IPS DF 6.9 (cell line): ENCODE data around the gene TMX2.

Experiments
- DNase-seq: peaks from one replicate; pipeline ENCODE4 v3.0.0-alpha.2; 2013; ENCODE audit warnings: low read depth, low spot score
- H3K27ac ChIP-seq: one replicate; pipeline ENCODE4 v1.5.1; 2013; ENCODE audit warnings: low read length, control low read depth
- H3K27me3 ChIP-seq: 2 replicates; pipeline ENCODE4 v1.6.1; 2013; ENCODE audit warnings: mild to moderate bottlenecking, low read length; ENCODE audit not compliant: control insufficient read depth, insufficient read depth
- H3K36me3 ChIP-seq: 2 replicates; pipeline ENCODE4 v1.6.1; 2013; ENCODE audit warnings: low read length; ENCODE audit not compliant: control insufficient read depth, insufficient read depth
- H3K4me1 ChIP-seq: 2 replicates; pipeline ENCODE4 v1.6.1; 2013; ENCODE audit warnings: low read length; ENCODE audit not compliant: control insufficient read depth, insufficient read depth
- H3K4me3 ChIP-seq: 2 replicates; pipeline ENCODE4 v1.5.1; 2013; ENCODE audit warnings: mild to moderate bottlenecking, low read length
- H3K9me3 ChIP-seq: 2 replicates; pipeline ENCODE4 v1.6.1; 2013; ENCODE audit warnings: low read length, inconsistent platforms; ENCODE audit not compliant: control insufficient read depth, insufficient read depth
- WGBS: extraction: QIAGEN DNeasy Blood & Tissue Kit; methylation state at CpG from one replicate; pipeline ENCODE4 v1.1.7; 2013; ENCODE audit warnings: mixed read lengths, missing lambda C conversion rate; ENCODE audit not compliant: insufficient read length, insufficient coverage; 5-methylcytosine and 5-hydroxymethylcytosine counted together

TMX2 gene, protein sequence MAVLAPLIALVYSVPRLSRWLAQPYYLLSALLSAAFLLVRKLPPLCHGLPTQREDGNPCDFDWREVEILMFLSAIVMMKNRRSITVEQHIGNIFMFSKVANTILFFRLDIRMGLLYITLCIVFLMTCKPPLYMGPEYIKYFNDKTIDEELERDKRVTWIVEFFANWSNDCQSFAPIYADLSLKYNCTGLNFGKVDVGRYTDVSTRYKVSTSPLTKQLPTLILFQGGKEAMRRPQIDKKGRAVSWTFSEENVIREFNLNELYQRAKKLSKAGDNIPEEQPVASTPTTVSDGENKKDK

DNA sequence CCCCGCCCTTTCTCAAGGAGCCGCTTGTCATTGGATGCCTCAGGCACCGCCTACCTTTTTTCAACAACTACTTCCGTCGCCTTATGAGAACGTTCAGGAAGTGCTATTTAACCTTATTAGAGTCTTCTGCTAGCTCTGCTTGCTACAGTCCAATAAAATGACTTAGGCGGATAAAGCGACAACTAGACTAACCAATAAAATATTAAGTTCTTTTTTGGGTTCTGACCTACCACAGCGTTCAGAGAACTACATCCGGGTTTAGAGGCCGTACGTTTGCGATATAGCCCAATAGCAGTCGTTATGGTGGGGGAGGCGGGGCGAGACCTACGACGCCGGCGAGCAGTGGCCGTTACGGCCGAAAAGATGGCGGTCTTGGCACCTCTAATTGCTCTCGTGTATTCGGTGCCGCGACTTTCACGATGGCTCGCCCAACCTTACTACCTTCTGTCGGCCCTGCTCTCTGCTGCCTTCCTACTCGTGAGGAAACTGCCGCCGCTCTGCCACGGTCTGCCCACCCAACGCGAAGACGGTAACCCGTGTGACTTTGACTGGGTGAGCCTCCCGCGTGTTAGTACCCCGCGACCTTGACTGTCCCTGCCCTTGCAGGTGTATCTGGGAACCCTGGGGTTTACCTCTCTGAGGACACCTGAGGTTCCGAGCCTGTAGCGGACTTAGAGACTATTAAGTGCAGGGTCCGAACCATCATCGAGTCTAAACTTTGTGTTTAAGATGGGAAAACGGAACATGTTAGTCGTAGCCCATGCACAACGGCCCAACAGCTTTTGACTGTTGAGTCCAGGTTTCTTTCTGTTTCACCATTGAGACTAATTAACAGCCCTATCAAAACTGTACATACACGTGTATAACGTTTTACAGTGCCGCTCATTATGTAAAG, at the start of gene TMX2:
TMX2 (plus strand) TSS at position 338 of the 895 bp plus-strand sequence; CDS start at position 364, 26 bp downstream.
- H3K36me3 ChIP-seq: no peaks in the 10 kb centered on the region
- H3K4me1 ChIP-seq: no peaks in the 10 kb centered on the region
- no peak within 1 kb of the TSS for H3K27ac ChIP-seq
- peak; percentile 93 for DNase-seq
- no peaks in the 10 kb centered on the region for H3K27me3 ChIP-seq
- H3K4me3 ChIP-seq: peak within 1 kb of the TSS; percentile 85
- H3K9me3 ChIP-seq: no peaks in the 10 kb centered on the region
- no CpG with 5 or more reads among the region's 53 CpGs for WGBS

DNA sequence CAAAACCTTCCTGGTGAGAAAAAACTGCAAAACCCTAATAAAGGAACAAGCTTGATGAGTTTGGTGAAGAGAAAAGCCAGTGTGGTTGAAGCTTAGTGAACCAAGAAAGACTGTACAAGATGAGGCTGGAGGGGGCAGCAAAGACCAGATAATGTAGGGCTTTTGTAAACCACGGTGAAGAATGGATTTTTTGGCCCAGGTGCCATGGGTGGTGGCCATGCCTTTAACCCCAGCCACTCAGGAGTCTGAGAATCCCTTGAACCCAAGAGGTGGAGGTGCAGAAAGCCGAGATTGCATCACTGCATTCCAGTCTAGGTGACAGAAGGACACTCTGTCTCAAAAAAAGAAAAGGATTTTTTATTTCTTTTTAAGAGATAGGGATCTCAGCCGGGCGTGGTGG, 49.5 kb upstream of the TMX2 start:
- Histone ChIP-seq H3K9me3 (no peaks in the 10 kb centered on the region), H3K4me1 (no peaks in the 10 kb centered on the region), H3K27me3 (no peaks in the 10 kb centered on the region), H3K27ac (no peak overlapping the region), H3K36me3 (peaks cover 11% of the 10 kb centered on the region; the same call in 1 of the 2 replicates), H3K4me3 (no peak overlapping the region)
- no peak for DNase-seq
- no CpG with 5 or more reads among the region's 4 CpGs for WGBS

- DNase-seq: no peak
- H3K4me3 ChIP-seq: no peak overlapping the region
- no peaks in the 10 kb centered on the region for H3K27me3 ChIP-seq
- H3K27ac ChIP-seq: no peak overlapping the region
- no peaks in the 10 kb centered on the region for H3K4me1 ChIP-seq
- WGBS: no CpG with 5 or more reads among the region's 9 CpGs
- H3K36me3 ChIP-seq: peaks cover 11% of the 10 kb centered on the region; the same call in 1 of the 2 replicates
- H3K9me3 ChIP-seq: no peaks in the 10 kb centered on the region
Measured at GRCh38 chr11:57663975-57664374, 48.4 kb upstream of the TMX2 start.

DNA sequence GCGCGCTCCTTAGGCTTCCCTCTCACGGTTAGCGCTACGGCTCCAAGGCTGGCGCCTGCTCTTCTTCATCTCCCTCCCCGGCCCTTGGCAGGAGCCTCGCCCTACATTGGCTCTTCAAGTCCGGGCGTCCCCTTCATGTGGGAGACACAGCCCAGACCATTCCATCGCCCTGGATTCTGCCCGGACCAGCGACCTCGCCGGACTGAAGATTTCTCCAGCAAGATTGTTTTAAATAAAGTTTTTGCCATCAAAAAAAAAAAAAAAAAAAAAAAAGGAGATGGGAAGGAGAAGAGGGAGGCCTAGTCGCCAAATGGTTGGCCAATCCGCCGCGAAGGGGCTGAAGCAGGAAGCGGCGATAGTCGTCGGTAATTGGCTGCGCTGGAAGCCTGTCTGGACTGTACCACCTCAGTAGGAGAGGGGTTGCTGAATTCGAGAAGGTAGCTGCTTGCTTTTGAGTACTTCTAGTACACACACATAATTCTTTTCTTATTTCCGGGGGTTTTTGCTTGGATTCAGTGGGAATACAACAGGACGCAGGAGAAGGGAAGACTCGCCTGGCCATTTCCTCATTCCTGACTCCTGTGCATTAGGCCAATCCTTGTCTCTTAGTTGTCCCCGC, 45.2 kb upstream of the TMX2 start:
- Histone ChIP-seq H3K9me3 (no peaks in the 10 kb centered on the region), H3K4me3 (peak overlapping the region; percentile 69; the same call in 1 of the 2 replicates), H3K27ac (no peak overlapping the region), H3K36me3 (no peaks in the 10 kb centered on the region), H3K4me1 (no peaks in the 10 kb centered on the region), H3K27me3 (no peaks in the 10 kb centered on the region)
- no peak for DNase-seq
- WGBS: no CpG with 5 or more reads among the region's 29 CpGs

- Histone ChIP-seq H3K9me3 (no peaks in the 10 kb centered on the region), H3K36me3 (peaks cover 2% of the 10 kb centered on the region; the same call in 1 of the 2 replicates), H3K27me3 (no peaks in the 10 kb centered on the region), H3K4me1 (no peaks in the 10 kb centered on the region), H3K27ac (no peak within 1 kb of the TSS), H3K4me3 (peak within 1 kb of the TSS; percentile 69)
- no peak for DNase-seq
- no CpG with 5 or more reads among the region's 96 CpGs for WGBS
Measured at GRCh38 chr11:57667736-57668433, 44.5 kb upstream of the TMX2 start, which contains the start of gene ZDHHC5. TSS of gene ZDHHC5 (plus strand) at chr11:57668114. CDS start at chr11:57673091, 4,977 bp downstream.

GRCh38 chr11:57668434-57668782, 44.0 kb upstream of the TMX2 start:
- Histone ChIP-seq H3K27ac (no peak overlapping the region), H3K36me3 (peaks cover 5% of the 10 kb centered on the region; the same call in 1 of the 2 replicates), H3K4me3 (peak overlapping the region; percentile 69), H3K9me3 (no peaks in the 10 kb centered on the region), H3K27me3 (no peaks in the 10 kb centered on the region), H3K4me1 (no peaks in the 10 kb centered on the region; the same call in 1 of the 2 replicates)
- no CpG with 5 or more reads among the region's 31 CpGs for WGBS
- DNase-seq: no peak

DNA sequence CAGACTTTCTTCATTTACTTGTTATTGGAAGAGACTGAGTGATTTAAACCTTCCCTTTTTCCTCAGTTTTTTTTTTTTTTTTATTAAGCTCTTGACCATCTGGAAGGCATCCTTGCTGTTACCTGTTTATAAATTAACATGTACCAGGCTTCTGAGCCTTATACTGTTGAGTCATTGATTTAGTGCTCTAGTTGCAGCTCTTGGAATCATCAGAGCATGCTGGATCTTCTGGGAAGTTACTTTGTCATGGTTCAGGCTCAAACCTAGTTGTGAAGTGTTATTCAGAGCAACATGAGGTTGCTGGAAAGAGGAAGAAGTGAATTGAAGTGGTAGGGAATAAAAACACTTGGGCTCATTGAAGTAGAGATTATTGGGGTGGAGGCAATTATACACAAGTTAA, 38.1 kb upstream of the TMX2 start:
- Histone ChIP-seq H3K4me1 (no peaks in the 10 kb centered on the region; the same call in none of the 2 replicates), H3K36me3 (peaks cover 5% of the 10 kb centered on the region; the same call in 1 of the 2 replicates), H3K27ac (no peak overlapping the region), H3K9me3 (no peaks in the 10 kb centered on the region), H3K27me3 (no peaks in the 10 kb centered on the region), H3K4me3 (no peak overlapping the region)
- no peak for DNase-seq

DNA sequence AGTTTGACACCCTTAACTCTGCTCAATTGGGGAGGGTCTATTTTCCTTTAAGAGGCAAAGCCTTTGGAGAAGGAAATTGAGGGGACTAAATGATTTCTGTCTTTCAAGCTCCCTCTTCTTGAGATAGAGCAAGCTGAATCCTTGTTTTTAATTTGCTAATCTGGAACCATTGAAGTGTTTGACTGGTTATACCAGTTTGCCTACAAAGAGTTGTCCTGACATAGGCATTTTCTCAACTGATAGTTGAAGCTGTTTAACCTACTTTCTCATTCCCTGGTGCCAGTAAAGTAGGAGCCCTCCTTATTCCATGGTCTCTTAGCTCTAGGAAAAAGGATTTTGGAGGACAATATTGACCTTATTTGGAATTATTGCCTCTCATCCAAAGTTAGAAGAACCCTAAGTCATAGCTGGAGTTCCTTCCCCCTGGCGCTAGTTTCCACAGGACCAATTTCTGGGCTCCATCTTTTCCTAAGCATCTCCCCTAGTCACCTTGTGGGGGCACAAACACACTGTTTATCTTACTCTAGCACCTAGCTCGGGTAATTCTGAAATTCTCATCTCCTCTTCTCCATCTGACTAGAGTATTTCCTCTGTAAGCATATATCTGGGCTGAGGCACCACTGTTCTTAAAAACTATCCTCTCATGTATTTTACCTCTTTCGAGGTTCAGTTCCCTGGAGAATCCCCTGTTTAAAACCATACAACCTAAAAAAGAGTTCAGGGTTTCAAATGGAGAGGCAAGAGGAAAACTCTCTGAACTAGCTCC, 37.0 kb upstream of the TMX2 start:
- peaks cover 5% of the 10 kb centered on the region; the same call in 1 of the 2 replicates for H3K36me3 ChIP-seq
- no CpG with 5 or more reads among the region's 3 CpGs for WGBS
- no peaks in the 10 kb centered on the region; the same call in none of the 2 replicates for H3K4me1 ChIP-seq
- no peaks in the 10 kb centered on the region for H3K27me3 ChIP-seq
- H3K27ac ChIP-seq: no peak overlapping the region
- no peak overlapping the region for H3K4me3 ChIP-seq
- no peak for DNase-seq
- no peaks in the 10 kb centered on the region for H3K9me3 ChIP-seq

GRCh38 chr11:57679396-57679795, 33.0 kb upstream of the TMX2 start:
- H3K27me3 ChIP-seq: no peaks in the 10 kb centered on the region
- no peaks in the 10 kb centered on the region for H3K4me1 ChIP-seq
- no CpG with 5 or more reads among the region's 4 CpGs for WGBS
- H3K4me3 ChIP-seq: no peak overlapping the region
- no peak for DNase-seq
- no peak overlapping the region for H3K27ac ChIP-seq
- peaks cover 2% of the 10 kb centered on the region; the same call in 1 of the 2 replicates for H3K36me3 ChIP-seq
- no peaks in the 10 kb centered on the region for H3K9me3 ChIP-seq
